Heart right ventricle (tissue), 16 donors: Measurements from ENCODE around the gene DOC2B. TPM values are rescaled to one million over a fixed set of nuclear protein-coding genes. Genes with fewer than 3 reads are reported as not detected.

Source experiments
- ATAC-seq, 8 donors: fragments of 200-7000 bp; cut with Tn5 transposase; one replicate each; pipeline ENCODE4 v1.9.1; 2020; ENCODE audit warnings: mild to moderate bottlenecking in 8 of 8, moderate library complexity in 8 of 8, moderate number of reproducible peaks in 1 of 8
- DNase-seq, 2 donors: peaks; one replicate each; pipeline ENCODE4 v3.0.0-alpha.2; 2020
- H3K27ac ChIP-seq, 10 donors: fragments of 200-600 bp; sonication (generic) in 2 of 10; one replicate each; pipeline versions ENCODE4 v1.5.0 to v1.8.0; 2020 to 2022; ENCODE audit warnings: mild to moderate bottlenecking in 3 of 10
- H3K27me3 ChIP-seq, 7 donors: fragments of 200-600 bp; one replicate each; pipeline ENCODE4 v1.8.0; 2021 to 2022; ENCODE audit warnings: mild to moderate bottlenecking in 2 of 7
- H3K36me3 ChIP-seq, 9 donors: fragments of 200-600 bp; sonication (generic) in 1 of 9; one replicate each; pipeline versions ENCODE4 v1.5.0 to v1.8.0; 2020 to 2022; ENCODE audit warnings: mild to moderate bottlenecking in 2 of 9
- H3K4me1 ChIP-seq, 9 donors: fragments of 200-600 bp; sonication (generic) in 1 of 9; one replicate each; pipeline versions ENCODE4 v1.5.0 to v1.8.0; 2020 to 2022; ENCODE audit warnings: mild to moderate bottlenecking in 4 of 9
- H3K4me3 ChIP-seq, 10 donors: fragments of 200-600 bp; sonication (generic) in 2 of 10; one replicate each; pipeline versions ENCODE4 v1.5.0 to v1.8.0; 2020 to 2022; ENCODE audit warnings: mild to moderate bottlenecking in 7 of 10, moderate library complexity in 2 of 10
- H3K9me3 ChIP-seq, 11 donors: fragments of 200-600 bp in 10 of 11; sonication (generic) in 2 of 11; one replicate each; pipeline versions ENCODE4 v1.5.0 to v1.8.0; 2013 to 2022; ENCODE audit warnings: mild to moderate bottlenecking in 2 of 11, control low read depth in 1 of 11, moderate library complexity in 1 of 11
- WGBS, 2 donors: extraction: QIAGEN DNeasy Blood & Tissue Kit; methylation state at CpG; one replicate each; pipeline ENCODE4 v1.1.7; 2013; ENCODE audit warnings: inconsistent platforms in 1 of 2; 5-methylcytosine and 5-hydroxymethylcytosine counted together
- intact Hi-C, 10 donors: fragments of 100-400 bp; cut with DNase I; formaldehyde crosslinking; loops; one replicate each; pipeline versions ENCODE4 v1.11.1 to v1.14.2; 2022
- polyA plus RNA-seq, 2 donors: library from polyadenylated mRNA; stranded (reverse); fragments of 200-250 nt; gene quantifications; one replicate each; pipeline ENCODE4 v1.2.3, GENCODE V29; 2013
- total RNA-seq, 10 donors: library from RNA; stranded (reverse); fragmentation: NEBNext Ultra II Directional in 3 of 10; extraction: Animal tissue kit (Norgen Biotek cat#: 25700) in 3 of 10; gene quantifications; one replicate each; pipeline versions ENCODE4 v1.2.1 to v1.2.4, GENCODE V29; 2021 to 2023
- TF ChIP-seq, protein P1 (sequence below), 9 donors: fragments of 200-600 bp; sonication (generic) in 2 of 9; IDR thresholded peaks; one replicate each; pipeline versions ENCODE4 v1.5.0 to v1.8.0; 2021 to 2022; ENCODE audit warnings: antibody characterized with exemption in 9 of 9, mild to moderate bottlenecking in 5 of 9, moderate library complexity in 1 of 9
- donor health status: Arrhythmogenic right ventricular cardiomyopathy.
- donor health status: ischemic (EF 13 %, LVEDD 7.1; RV severe dilation, severe dysfunction).
- donor health status: healthy with polysubstance abuse.
- donor health status: DM: no; HTN: yes; CAD: no.
- donor health status: DM: no; HTN: no; CAD: no.
- donor health status: ischemic (EF 25% LVEDD 6.9; RV normal size, moderate dysfunction).
- donor health status: ischemic (EF 25% LVEDD 5.7; RV mildly dilated, moderate dysfunction).
- donor health status: healthy.
- donor health status: DM: yes; HTN: yes; CAD: no.
- donor health status: Ischemic cardiomyopathy.
- donor health status: ischemic (EF 35%, LVEDD 5.7; RV mildly dilated, moderate dysfunction).
- donor health status: nonischemic (EF 11% LVEDD 7.7; RV severe dilation, severe dysfunction).
- donor health status: DM: yes; HTN: yes; CAD: no.
- donor health status: PGD.
- donor health status: ischemic (EF 29% LVEDD 5.4; RV normal size, mild dysfunction).
- donor health status: nonischemic (EF 23%, LVEDD 6.1; RV moderate dilation, normal function).

Gene DOC2B
- total and polyA plus RNA-seq, 12 donors, result 2.5 to 13.0 (median 4.6) TPM

DNA sequence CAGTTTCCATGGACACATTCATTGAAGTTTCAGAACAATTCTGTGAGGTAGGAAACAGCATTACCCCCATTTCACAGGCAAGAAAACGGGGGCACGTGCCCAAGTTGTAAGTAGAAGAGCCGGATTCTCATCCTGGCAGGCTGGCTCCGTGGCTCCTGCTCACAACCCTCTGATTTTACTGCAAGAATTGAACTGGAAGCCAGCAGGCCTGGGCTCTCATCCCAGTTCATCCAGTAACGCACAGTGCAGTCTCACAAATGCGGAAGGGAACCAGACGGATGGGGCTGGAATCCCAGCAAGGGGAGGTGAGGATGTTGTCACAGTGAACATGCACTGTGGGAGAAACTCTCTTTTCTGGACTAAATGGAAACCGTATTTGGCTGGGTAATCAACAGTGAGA lies 40.7 kb upstream of the DOC2B start:
- Histone ChIP-seq H3K9me3 (no peaks in the 10 kb centered on the region), H3K36me3 (no peaks in the 10 kb centered on the region), H3K4me1 (peaks cover 0 to 15% (median 3%) of the 10 kb centered on the region in 9 donors), H3K4me3 (no peak overlapping the region), H3K27ac (peak overlapping the region in 2 of 10 donors; percentile 39 to 53), H3K27me3 (no peaks in the 10 kb centered on the region)
- TF ChIP-seq, protein P1, sequence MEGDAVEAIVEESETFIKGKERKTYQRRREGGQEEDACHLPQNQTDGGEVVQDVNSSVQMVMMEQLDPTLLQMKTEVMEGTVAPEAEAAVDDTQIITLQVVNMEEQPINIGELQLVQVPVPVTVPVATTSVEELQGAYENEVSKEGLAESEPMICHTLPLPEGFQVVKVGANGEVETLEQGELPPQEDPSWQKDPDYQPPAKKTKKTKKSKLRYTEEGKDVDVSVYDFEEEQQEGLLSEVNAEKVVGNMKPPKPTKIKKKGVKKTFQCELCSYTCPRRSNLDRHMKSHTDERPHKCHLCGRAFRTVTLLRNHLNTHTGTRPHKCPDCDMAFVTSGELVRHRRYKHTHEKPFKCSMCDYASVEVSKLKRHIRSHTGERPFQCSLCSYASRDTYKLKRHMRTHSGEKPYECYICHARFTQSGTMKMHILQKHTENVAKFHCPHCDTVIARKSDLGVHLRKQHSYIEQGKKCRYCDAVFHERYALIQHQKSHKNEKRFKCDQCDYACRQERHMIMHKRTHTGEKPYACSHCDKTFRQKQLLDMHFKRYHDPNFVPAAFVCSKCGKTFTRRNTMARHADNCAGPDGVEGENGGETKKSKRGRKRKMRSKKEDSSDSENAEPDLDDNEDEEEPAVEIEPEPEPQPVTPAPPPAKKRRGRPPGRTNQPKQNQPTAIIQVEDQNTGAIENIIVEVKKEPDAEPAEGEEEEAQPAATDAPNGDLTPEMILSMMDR (IDR thresholded peaks at IDR 0.05), result no peak
- ATAC-seq (peak in 5 of 8 donors; percentile 50 to 73 (median 68)), DNase-seq (peak in 1 of 2 donors; percentile 41)
- WGBS, 2 donors, result 77 to 79% methylated on average over 8 of the region's 8 CpGs
- intact Hi-C loops, result no loop called here

- H3K9me3 ChIP-seq, result no peaks in the 10 kb centered on the region
- no peak for DNase-seq
- no peak for ATAC-seq
- H3K36me3 ChIP-seq, result no peaks in the 10 kb centered on the region
- TF ChIP-seq, protein P1 (IDR thresholded peaks at IDR 0.05), result no peak
- H3K27me3 ChIP-seq, result no peaks in the 10 kb centered on the region
- intact Hi-C loops, result no loop called here
- H3K4me1 ChIP-seq, result peaks cover 0 to 21% (median 7%) of the 10 kb centered on the region in 9 donors
- WGBS, 2 donors, result 95 to 96% methylated on average over 10 of the region's 10 CpGs
- no peak overlapping the region for H3K4me3 ChIP-seq
- H3K27ac ChIP-seq, result no peak overlapping the region
These were observed 38.2 kb upstream of the DOC2B start for GRCh38 chr17:219696-220095.

GRCh38 chr17:218432-219110 lies 37.1 kb upstream of the DOC2B start:
- Histone ChIP-seq H3K27me3 (no peaks in the 10 kb centered on the region), H3K9me3 (no peaks in the 10 kb centered on the region), H3K4me1 (peaks cover 0 to 22% (median 7%) of the 10 kb centered on the region in 9 donors), H3K36me3 (peaks cover 0 to 4% (median 0%) of the 10 kb centered on the region in 9 donors), H3K4me3 (no peak overlapping the region), H3K27ac (peak overlapping the region in 2 of 10 donors; percentile 14 to 51)
- 60 to 74% methylated on average over 8 of the region's 8 CpGs for WGBS, 2 donors
- no peak for ATAC-seq
- TF ChIP-seq, protein P1 (IDR thresholded peaks at IDR 0.05), result no peak
- intact Hi-C loops, result no loop called here
- no peak for DNase-seq

GRCh38 chr17:216625-217024 lies 35.2 kb upstream of the DOC2B start:
- Histone ChIP-seq H3K36me3 (peaks cover 0 to 14% (median 0%) of the 10 kb centered on the region in 9 donors), H3K4me3 (no peak overlapping the region), H3K4me1 (peaks cover 0 to 22% (median 7%) of the 10 kb centered on the region in 9 donors), H3K27me3 (no peaks in the 10 kb centered on the region), H3K9me3 (no peaks in the 10 kb centered on the region), H3K27ac (peak overlapping the region in 2 of 10 donors; percentile 40 to 55)
- ATAC-seq (no peak), DNase-seq (no peak)
- 63 to 71% methylated on average over 2 of the region's 2 CpGs for WGBS, 2 donors
- intact Hi-C loops, result no loop called here
- TF ChIP-seq, protein P1 (IDR thresholded peaks at IDR 0.05), result no peak
